ENCODE data around the gene TCF20.

GRCh38 chr22:42315392-42315756 lies 44.9 kb upstream of the TCF20 start:
- TF ChIP-seq CTCF (IDR thresholded peaks at IDR 0.05; ENCODE audit: low read depth, low read length) = no peak
- TF ChIP-seq POLR2A (IDR thresholded peaks at IDR 0.05; ENCODE audit: extremely low read depth, insufficient read length) = no peak
- TF ChIP-seq MAX (IDR thresholded peaks at IDR 0.05; ENCODE audit: low read depth, low read length) = no peak
- no peak for TF ChIP-seq MYC (IDR thresholded peaks at IDR 0.05; ENCODE audit: low read depth, low read length)
